ENCODE measurements around the gene S100A10. TPM values are rescaled to one million over a fixed set of nuclear protein-coding genes. Genes with fewer than 3 reads are reported as not detected.

The S100A10 gene
- polyA plus RNA-seq, 1 donor from 2014 or later, result 24.5 TPM

GRCh38 chr1:151948506-151948905, 45.2 kb downstream of the S100A10 start:
- Histone ChIP-seq H3K36me3 (ENCODE audit: insufficient read depth, low read length) (no peaks in the 10 kb centered on the region), H3K9me2 (ENCODE audit: insufficient read depth, low read length) (no peaks in the 10 kb centered on the region), H3K27ac (ENCODE audit: low read length) (no peak overlapping the region), H3K4me3 (ENCODE audit: low read length) (no peak overlapping the region), H3F3A (ENCODE audit: insufficient read depth, low read length, poor library complexity, severe bottlenecking) (no peaks in the 10 kb centered on the region), H4K20me1 (ENCODE audit: insufficient read depth) (no peaks in the 10 kb centered on the region), H3K4me2 (ENCODE audit: low read length) (no peak overlapping the region), H3K9me3 (ENCODE audit: low read length) (no peaks in the 10 kb centered on the region), H3K9ac (ENCODE audit: low read length) (no peak overlapping the region), H2AFZ (ENCODE audit: low read depth, low read length) (no peak overlapping the region), H3K79me2 (replicated peaks; ENCODE audit: insufficient read depth, low read length) (no peaks in the 10 kb centered on the region), H3K27me3 (ENCODE audit: insufficient read depth, low read depth, low read length) (no peaks in the 10 kb centered on the region)
- TF ChIP-seq SMC3 (conservative IDR thresholded peaks at IDR 0.05; ENCODE audit: poor library complexity), result no peak
- TF ChIP-seq EP300 (conservative IDR thresholded peaks at IDR 0.05; ENCODE audit: poor library complexity, severe bottlenecking), result no peak
- no peak for TF ChIP-seq RAD21 (conservative IDR thresholded peaks at IDR 0.05)

- H3K79me2 ChIP-seq (replicated peaks; ENCODE audit: insufficient read depth, low read length), result no peaks in the 10 kb centered on the region
- no peak overlapping the region for H3K4me2 ChIP-seq (ENCODE audit: low read length)
- H3F3A ChIP-seq (ENCODE audit: insufficient read depth, low read length, poor library complexity, severe bottlenecking), result no peaks in the 10 kb centered on the region
- H3K27me3 ChIP-seq (ENCODE audit: insufficient read depth, low read depth, low read length), result no peaks in the 10 kb centered on the region
- no peaks in the 10 kb centered on the region for H3K36me3 ChIP-seq (ENCODE audit: insufficient read depth, low read length)
- H3K4me3 ChIP-seq (ENCODE audit: low read length), result no peak overlapping the region
- no peaks in the 10 kb centered on the region for H4K20me1 ChIP-seq (ENCODE audit: insufficient read depth)
- no peak overlapping the region for H2AFZ ChIP-seq (ENCODE audit: low read depth, low read length)
- H3K9me3 ChIP-seq (ENCODE audit: low read length), result no peaks in the 10 kb centered on the region
- H3K9me2 ChIP-seq (ENCODE audit: insufficient read depth, low read length), result no peaks in the 10 kb centered on the region
- no peak overlapping the region for H3K9ac ChIP-seq (ENCODE audit: low read length)
- H3K27ac ChIP-seq (ENCODE audit: low read length), result no peak overlapping the region
- TF ChIP-seq RAD21 (conservative IDR thresholded peaks at IDR 0.05) (no peak), MXI1 (conservative IDR thresholded peaks at IDR 0.05; ENCODE audit: poor library complexity, severe bottlenecking) (no peak), POLR2AphosphoS5 (IDR thresholded peaks at IDR 0.05) (no peak), EZH2 (IDR thresholded peaks at IDR 0.05; ENCODE audit: borderline replicate concordance, insufficient read depth, low read length, poor library complexity, severe bottlenecking) (no peak), EP300 (conservative IDR thresholded peaks at IDR 0.05; ENCODE audit: poor library complexity, severe bottlenecking) (no peak)
Measured at GRCh38 chr1:151947140-151947539, 46.5 kb downstream of the S100A10 start.

DNA sequence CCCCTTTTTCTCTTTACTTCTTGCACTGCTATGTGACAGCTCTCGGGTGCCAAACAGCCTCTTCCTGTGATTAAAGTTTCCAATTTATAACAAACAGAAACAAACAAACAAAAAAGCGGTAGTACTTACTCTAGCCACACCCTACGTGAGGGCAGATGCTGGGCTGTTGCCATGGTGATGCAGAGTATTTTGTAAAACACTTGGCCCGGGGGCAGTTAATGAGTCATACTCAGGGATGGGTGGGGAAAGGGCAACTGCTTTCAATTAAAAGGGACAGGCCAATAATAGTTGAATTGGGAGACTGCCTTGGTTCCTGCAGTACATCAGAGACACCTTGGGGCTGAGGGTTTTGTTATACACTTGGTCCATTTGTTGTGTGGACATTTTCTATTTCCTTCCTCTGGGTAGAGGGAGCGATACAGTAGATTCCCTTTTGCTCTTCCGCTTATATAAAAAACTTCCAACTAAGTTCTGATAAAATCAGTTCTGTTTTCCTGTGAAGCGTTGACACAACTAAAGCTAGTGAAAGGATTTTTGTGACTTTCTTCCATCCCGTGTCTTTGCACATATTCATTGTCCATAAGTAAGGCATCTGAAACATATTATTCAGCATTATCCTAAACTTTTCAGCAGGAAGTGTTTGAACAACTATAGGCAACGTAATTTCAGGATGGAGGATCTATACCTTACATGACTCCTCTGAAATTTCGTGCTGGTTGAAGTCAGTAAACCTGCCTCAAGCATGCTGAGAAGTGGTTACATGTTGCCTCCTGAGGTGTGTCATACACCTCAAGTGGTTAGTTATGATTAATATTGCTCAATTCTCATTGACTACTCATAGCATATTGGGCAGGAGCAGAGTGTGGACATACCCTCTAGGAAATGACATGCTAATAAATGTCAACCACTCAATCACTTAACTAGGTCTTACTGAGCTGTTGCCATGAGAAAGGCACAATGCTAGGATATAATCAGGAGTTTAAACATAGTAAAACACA, 47.6 kb downstream of the S100A10 start:
- Histone ChIP-seq H3K79me2 (replicated peaks; ENCODE audit: insufficient read depth, low read length) (no peaks in the 10 kb centered on the region), H3K9ac (ENCODE audit: low read length) (no peak overlapping the region), H4K20me1 (ENCODE audit: insufficient read depth) (no peaks in the 10 kb centered on the region), H3K4me2 (ENCODE audit: low read length) (no peak overlapping the region), H3K9me2 (ENCODE audit: insufficient read depth, low read length) (no peaks in the 10 kb centered on the region), H3K36me3 (ENCODE audit: insufficient read depth, low read length) (no peaks in the 10 kb centered on the region), H2AFZ (ENCODE audit: low read depth, low read length) (no peak overlapping the region), H3K27me3 (ENCODE audit: insufficient read depth, low read depth, low read length) (no peaks in the 10 kb centered on the region), H3K4me3 (ENCODE audit: low read length) (no peak overlapping the region), H3K27ac (ENCODE audit: low read length) (no peak overlapping the region), H3F3A (ENCODE audit: insufficient read depth, low read length, poor library complexity, severe bottlenecking) (no peaks in the 10 kb centered on the region), H3K9me3 (ENCODE audit: low read length) (no peaks in the 10 kb centered on the region)
- TF ChIP-seq MXI1 (conservative IDR thresholded peaks at IDR 0.05; ENCODE audit: poor library complexity, severe bottlenecking), result no peak
- no peak for TF ChIP-seq TAF1 (IDR thresholded peaks at IDR 0.05; ENCODE audit: low read depth)
- TF ChIP-seq SMC3 (conservative IDR thresholded peaks at IDR 0.05; ENCODE audit: poor library complexity), result no peak
